Transverse colon (tissue), 4 donors: ENCODE results near the gene ERCC5.

Experiments used
- EP300 ChIP-seq: sonication (generic); formaldehyde crosslinking; IDR thresholded peaks from one replicate; pipeline ENCODE4 v1.6.1; 2017; ENCODE audit warnings: antibody characterized with exemption, low read depth
- POLR2A ChIP-seq: fragments of 450-650 bp; IDR thresholded peaks from one replicate; pipeline ENCODE4 v1.6.1; 2016; ENCODE audit warnings: antibody characterized with exemption, mild to moderate bottlenecking, moderate library complexity
- POLR2AphosphoS5 ChIP-seq, 3 donors: sonication (generic); formaldehyde crosslinking; IDR thresholded peaks; one replicate each; pipeline ENCODE4 v1.6.1; 2016; ENCODE audit warnings: antibody characterized with exemption in 3 of 3
- TF ChIP-seq, protein P1 (sequence below), 5 experiments: fragments of 200-600 bp in 3 of 5; fragments of 450-650 bp in 2 of 5; sonication (generic) in 3 of 5; IDR thresholded peaks; 1 replicate in 2 of 5; 2 replicates in 3 of 5; pipeline ENCODE4 v1.5.1; 2016 to 2017; ENCODE audit warnings: antibody characterized with exemption in 5 of 5, inconsistent platforms in 3 of 5, mild to moderate bottlenecking in 2 of 5, moderate library complexity in 1 of 5

DNA sequence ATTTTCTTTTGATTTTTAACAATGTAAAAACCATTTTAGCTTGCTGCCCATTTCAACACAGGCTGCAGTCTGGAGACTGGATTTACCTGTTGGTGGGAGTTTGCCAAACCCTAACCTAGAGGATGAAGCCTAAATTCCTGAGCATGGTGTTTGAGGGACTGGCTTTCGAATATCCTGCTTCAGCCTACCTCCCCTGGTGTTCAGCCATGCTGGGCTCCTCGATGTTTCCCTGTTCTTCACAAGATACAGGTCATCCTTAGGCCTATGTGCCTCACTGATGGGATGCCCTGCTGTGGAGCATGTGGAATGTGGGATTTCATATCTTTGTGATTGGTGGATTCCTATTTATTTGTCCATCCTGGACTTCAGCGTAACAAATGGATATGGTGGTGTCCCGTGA is 20.4 kb upstream of the ERCC5 start:
- TF ChIP-seq, protein P1, sequence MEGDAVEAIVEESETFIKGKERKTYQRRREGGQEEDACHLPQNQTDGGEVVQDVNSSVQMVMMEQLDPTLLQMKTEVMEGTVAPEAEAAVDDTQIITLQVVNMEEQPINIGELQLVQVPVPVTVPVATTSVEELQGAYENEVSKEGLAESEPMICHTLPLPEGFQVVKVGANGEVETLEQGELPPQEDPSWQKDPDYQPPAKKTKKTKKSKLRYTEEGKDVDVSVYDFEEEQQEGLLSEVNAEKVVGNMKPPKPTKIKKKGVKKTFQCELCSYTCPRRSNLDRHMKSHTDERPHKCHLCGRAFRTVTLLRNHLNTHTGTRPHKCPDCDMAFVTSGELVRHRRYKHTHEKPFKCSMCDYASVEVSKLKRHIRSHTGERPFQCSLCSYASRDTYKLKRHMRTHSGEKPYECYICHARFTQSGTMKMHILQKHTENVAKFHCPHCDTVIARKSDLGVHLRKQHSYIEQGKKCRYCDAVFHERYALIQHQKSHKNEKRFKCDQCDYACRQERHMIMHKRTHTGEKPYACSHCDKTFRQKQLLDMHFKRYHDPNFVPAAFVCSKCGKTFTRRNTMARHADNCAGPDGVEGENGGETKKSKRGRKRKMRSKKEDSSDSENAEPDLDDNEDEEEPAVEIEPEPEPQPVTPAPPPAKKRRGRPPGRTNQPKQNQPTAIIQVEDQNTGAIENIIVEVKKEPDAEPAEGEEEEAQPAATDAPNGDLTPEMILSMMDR (IDR thresholded peaks at IDR 0.05): no peak
- TF ChIP-seq EP300 (no peak), POLR2A (no peak), POLR2AphosphoS5 (IDR thresholded peaks at IDR 0.05) (no peak)
